ENCODE data around the gene BAG5.
"Not testable (repeated sequence)": the region's sequence is repeated elsewhere in the genome, so short reads cannot be mapped to it uniquely, and the experiment has no call there.

The BAG5 gene

GRCh38 chr14:103562429-103563225 lies at the start of gene BAG5, which contains the start of gene COA8:
Gene BAG5 (minus strand): TSS chr14:103562657. CDS start chr14:103561164, 1,493 bp downstream.
Gene COA8 (plus strand): TSS chr14:103562960. CDS start chr14:103563002, 42 bp downstream.
- peaks cover 32% of the 10 kb centered on the region for H3K36me3 Mint-ChIP-seq (ENCODE audit: low read depth)
- peak within 1 kb of the TSS; percentile 96 to 99 (median 98) for H3K27ac Mint-ChIP-seq
- H3K27me3 Mint-ChIP-seq (ENCODE audit: low read depth) = no peaks in the 10 kb centered on the region
- peaks cover 51% of the 10 kb centered on the region for H3K4me1 Mint-ChIP-seq
- no peak for TF ChIP-seq CTCF (IDR thresholded peaks at IDR 0.05; ENCODE audit: unreplicated experiment in 3 of 3)
- H3K4me3 Mint-ChIP-seq = peak within 1 kb of the TSS; percentile 94 to 99 (median 99)
- H3K9me3 Mint-ChIP-seq = no peaks in the 10 kb centered on the region

- Mint-ChIP-seq H3K4me1 (peaks cover 21% of the 10 kb centered on the region), H3K27ac (no peak overlapping the region), H3K4me3 (no peak overlapping the region), H3K27me3 (ENCODE audit: low read depth) (peaks cover 26% of the 10 kb centered on the region), H3K9me3 (peaks cover 15% of the 10 kb centered on the region), H3K36me3 (ENCODE audit: low read depth) (peaks cover 13% of the 10 kb centered on the region)
- TF ChIP-seq CTCF (IDR thresholded peaks at IDR 0.05; ENCODE audit: unreplicated experiment in 3 of 3) = no peak
These were observed 48.8 kb upstream of the BAG5 start for GRCh38 chr14:103611215-103611614.

- Mint-ChIP-seq H3K36me3 (ENCODE audit: low read depth) (peaks cover 13% of the 10 kb centered on the region), H3K4me3 (peak overlapping the region in 1 of 3 experiments; percentile 30), H3K4me1 (peaks cover 21% of the 10 kb centered on the region), H3K9me3 (peaks cover 15% of the 10 kb centered on the region), H3K27me3 (ENCODE audit: low read depth) (peaks cover 22% of the 10 kb centered on the region)
- H3K27ac Mint-ChIP-seq = not testable (repeated sequence)
These were observed 46.6 kb upstream of the BAG5 start for GRCh38 chr14:103609081-103609480.

- H3K36me3 Mint-ChIP-seq (ENCODE audit: low read depth) = peaks cover 13% of the 10 kb centered on the region
- H3K9me3 Mint-ChIP-seq = peaks cover 13% of the 10 kb centered on the region
- peaks cover 22% of the 10 kb centered on the region for H3K27me3 Mint-ChIP-seq (ENCODE audit: low read depth)
- TF ChIP-seq CTCF (IDR thresholded peaks at IDR 0.05; ENCODE audit: unreplicated experiment in 3 of 3) = no peak
- H3K4me1 Mint-ChIP-seq = peaks cover 21% of the 10 kb centered on the region
- peak overlapping the region; percentile 35 to 69 (median 56) for H3K4me3 Mint-ChIP-seq
- H3K27ac Mint-ChIP-seq = peak overlapping the region; percentile 7 to 63 (median 48)
These were observed 45.4 kb upstream of the BAG5 start for GRCh38 chr14:103607822-103608221.

- Mint-ChIP-seq H3K36me3 (ENCODE audit: low read depth) (peaks cover 13% of the 10 kb centered on the region), H3K4me1 (peaks cover 21% of the 10 kb centered on the region), H3K27me3 (ENCODE audit: low read depth) (peaks cover 22% of the 10 kb centered on the region), H3K27ac (peak overlapping the region; percentile 7 to 63 (median 24)), H3K9me3 (peaks cover 13% of the 10 kb centered on the region), H3K4me3 (peak overlapping the region; percentile 35 to 69 (median 56))
- TF ChIP-seq CTCF (IDR thresholded peaks at IDR 0.05; ENCODE audit: unreplicated experiment in 3 of 3) = peak in 1 of 3 experiments; percentile 22
These were observed 44.7 kb upstream of the BAG5 start for GRCh38 chr14:103606963-103607668.

- Mint-ChIP-seq H3K27ac (no peak overlapping the region), H3K4me3 (no peak overlapping the region), H3K36me3 (ENCODE audit: low read depth) (peaks cover 4% of the 10 kb centered on the region), H3K9me3 (peaks cover 5% of the 10 kb centered on the region), H3K4me1 (peaks cover 21% of the 10 kb centered on the region), H3K27me3 (ENCODE audit: low read depth) (peaks cover 22% of the 10 kb centered on the region)
- TF ChIP-seq CTCF (IDR thresholded peaks at IDR 0.05; ENCODE audit: unreplicated experiment in 3 of 3) = no peak
These were observed 42.2 kb upstream of the BAG5 start for GRCh38 chr14:103604620-103605019.
